Muscle layer of duodenum (tissue), 2 donors: ENCODE data around the gene PCNX2.

Source experiments
- H3K27ac ChIP-seq: one replicate; pipeline ENCODE4 v1.7.0; 2013; ENCODE audit warnings: mild to moderate bottlenecking, low read length
- H3K27me3 ChIP-seq: one replicate; pipeline ENCODE4 v1.7.0; 2013; ENCODE audit warnings: low read depth, mild to moderate bottlenecking, control low read depth, low read length
- H3K36me3 ChIP-seq, 2 donors: one replicate each; pipeline ENCODE4 v1.7.0; 2013; ENCODE audit warnings: low read length in 2 of 2, control low read depth in 1 of 2, mild to moderate bottlenecking in 1 of 2; ENCODE audit not compliant: insufficient read depth in 2 of 2, control insufficient read depth in 1 of 2
- H3K4me1 ChIP-seq, 2 donors: one replicate each; pipeline ENCODE4 v1.7.0; 2013; ENCODE audit warnings: low read length in 2 of 2, mild to moderate bottlenecking in 2 of 2, control low read depth in 1 of 2, moderate library complexity in 1 of 2; ENCODE audit not compliant: insufficient read depth in 2 of 2, control insufficient read depth in 1 of 2
- H3K4me3 ChIP-seq, 2 donors: one replicate each; pipeline ENCODE4 v1.7.0; 2013; ENCODE audit warnings: low read length in 2 of 2, low read depth in 1 of 2, mild to moderate bottlenecking in 1 of 2
- H3K9me3 ChIP-seq, 2 donors: one replicate each; pipeline ENCODE4 v1.7.0; 2013; ENCODE audit warnings: low read length in 2 of 2, control low read depth in 1 of 2, mild to moderate bottlenecking in 1 of 2; ENCODE audit not compliant: control insufficient read depth in 1 of 2
- donor health status: healthy.

Gene PCNX2

DNA sequence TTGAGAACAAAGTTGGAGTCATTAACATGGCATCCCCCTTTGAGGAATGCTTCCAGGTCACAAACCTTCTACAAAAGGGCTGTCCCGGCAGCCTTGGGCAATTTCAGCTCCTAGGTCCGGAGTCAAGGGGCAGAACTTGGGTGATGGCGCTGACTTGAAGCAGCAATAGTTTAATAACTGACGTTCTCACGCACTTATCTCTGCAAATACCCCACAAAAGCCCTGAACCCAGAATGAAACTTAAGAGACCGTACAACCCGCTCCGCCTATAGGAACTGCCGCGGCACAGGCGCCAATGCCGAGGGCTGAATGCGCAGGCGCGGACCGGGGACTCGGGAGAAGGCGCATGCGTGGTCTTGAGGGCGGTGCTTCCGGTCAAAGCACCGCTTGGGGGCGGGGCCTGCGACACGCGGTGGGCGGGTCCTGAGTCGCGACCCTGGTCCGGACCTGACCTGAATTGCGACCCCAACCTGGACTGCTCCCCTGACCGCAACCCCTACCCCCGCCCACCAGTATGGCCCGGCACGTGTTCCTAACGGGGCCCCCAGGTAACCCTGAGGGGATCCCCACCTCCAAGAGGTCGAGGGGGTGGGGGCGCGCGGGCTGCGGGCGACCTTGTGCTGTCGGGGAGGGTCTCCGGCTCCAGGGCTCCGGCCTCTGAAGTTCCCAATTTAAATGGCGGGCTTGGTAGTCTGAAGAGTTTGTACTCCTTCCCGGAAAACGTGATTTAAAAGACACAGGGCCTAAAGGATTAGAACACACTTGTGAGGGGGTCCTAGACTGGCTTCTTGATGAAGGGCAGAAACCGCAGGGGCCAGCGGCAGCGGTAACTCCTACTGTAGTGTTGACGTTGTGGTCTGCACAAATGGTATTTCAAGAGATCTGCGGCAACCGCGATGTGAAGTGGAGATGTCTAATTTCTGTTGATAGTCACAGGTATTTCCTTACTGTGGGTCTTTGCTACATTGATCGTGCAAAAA is 345.0 kb downstream of the PCNX2 start, which contains the start of gene NTPCR:
Gene NTPCR, plus strand, starts transcription at position 415 of the 980 bp plus-strand sequence. Its CDS starts 100 bp downstream, at position 515.
- H3K4me1 ChIP-seq: peaks cover 7 to 14% of the 10 kb centered on the region in 2 donors
- H3K9me3 ChIP-seq: no peaks in the 10 kb centered on the region
- no peaks in the 10 kb centered on the region for H3K27me3 ChIP-seq
- H3K27ac ChIP-seq: peak within 1 kb of the TSS; percentile 89
- H3K4me3 ChIP-seq: peak within 1 kb of the TSS; percentile 84 to 96
- no peaks in the 10 kb centered on the region for H3K36me3 ChIP-seq

DNA sequence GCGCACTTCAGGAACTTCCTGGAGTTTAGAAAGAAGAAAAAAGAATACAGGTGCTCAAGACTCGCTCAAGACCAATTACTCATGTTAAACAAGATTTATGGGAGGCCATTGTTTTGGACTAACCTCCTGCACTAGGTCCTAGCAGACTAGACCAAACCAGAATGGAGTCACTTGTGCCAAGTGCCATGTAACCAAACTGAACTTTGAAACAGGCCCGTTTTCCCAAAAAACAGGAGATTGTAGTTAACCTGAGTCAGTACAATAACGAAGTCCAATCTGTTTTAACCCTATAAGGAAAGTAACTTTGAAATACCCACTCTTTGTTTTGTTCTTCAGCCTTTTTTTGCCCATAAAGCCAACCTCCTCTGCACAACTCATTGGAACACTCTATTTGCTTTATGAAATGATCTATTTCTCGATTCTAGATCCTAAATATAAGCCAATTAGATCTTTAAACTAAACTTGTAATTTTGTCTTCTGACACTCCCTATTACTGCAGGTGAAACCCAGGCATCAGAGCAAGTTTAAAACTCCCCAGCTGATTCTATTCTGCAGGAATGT is 345.8 kb downstream of the PCNX2 start:
- H3K4me1 ChIP-seq: peaks cover 7 to 14% of the 10 kb centered on the region in 2 donors
- H3K36me3 ChIP-seq: no peaks in the 10 kb centered on the region
- no peaks in the 10 kb centered on the region for H3K27me3 ChIP-seq
- H3K4me3 ChIP-seq: peak overlapping the region; percentile 84 to 96
- H3K9me3 ChIP-seq: no peaks in the 10 kb centered on the region
- H3K27ac ChIP-seq: peak overlapping the region; percentile 89

DNA sequence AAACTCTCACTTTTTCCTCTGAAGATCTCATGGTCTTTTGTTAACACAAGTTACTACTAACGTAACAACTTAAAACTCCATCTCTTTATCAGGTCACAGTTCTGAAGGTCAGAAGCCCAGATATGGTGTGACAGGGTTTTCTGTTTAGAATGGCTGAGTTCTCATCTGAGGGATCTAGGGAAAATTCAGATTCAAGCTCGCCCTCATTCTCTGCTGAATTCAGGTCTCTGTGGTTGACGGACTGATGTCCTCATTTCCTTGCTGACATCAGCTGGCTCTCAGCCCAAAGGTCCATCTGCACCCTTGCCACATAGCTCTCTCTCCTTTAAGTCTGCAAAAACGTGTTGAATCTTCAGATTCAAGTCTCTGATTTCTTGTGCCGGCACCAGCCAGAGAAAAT is 351.2 kb downstream of the PCNX2 start:
- no peaks in the 10 kb centered on the region for H3K9me3 ChIP-seq
- H3K27ac ChIP-seq: no peak overlapping the region
- no peak overlapping the region for H3K4me3 ChIP-seq
- H3K27me3 ChIP-seq: no peaks in the 10 kb centered on the region
- H3K4me1 ChIP-seq: no peaks in the 10 kb centered on the region
- H3K36me3 ChIP-seq: no peaks in the 10 kb centered on the region

DNA sequence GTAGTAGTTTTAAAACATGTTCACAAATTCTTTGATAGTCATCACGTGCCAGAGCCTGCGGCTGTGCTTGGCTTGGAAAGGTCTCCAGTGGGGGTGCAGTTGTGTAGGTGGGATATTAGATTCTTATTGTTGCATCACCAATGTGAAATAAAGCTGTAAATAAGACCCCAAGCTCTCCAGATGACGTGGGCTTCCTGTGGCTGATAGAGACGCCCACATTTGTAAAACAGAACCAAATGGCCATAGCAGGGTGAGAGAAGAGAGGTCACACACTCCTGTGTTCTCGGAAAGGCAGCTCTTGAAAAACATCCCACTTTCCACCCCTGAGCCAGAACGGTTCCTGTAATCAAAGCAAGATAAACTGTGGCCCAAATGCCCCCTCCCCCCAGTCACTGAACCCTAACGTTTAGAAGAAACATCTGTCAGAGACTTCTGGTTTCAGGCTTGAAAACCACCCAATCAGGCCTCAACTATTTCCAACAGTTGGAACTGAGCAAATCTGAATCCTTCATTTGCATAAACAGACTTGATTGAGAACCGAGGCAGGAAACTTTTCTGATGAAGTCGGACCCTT is 351.8 kb downstream of the PCNX2 start:
- Histone ChIP-seq H3K27me3 (no peaks in the 10 kb centered on the region), H3K9me3 (no peaks in the 10 kb centered on the region), H3K4me3 (no peak overlapping the region), H3K4me1 (no peaks in the 10 kb centered on the region), H3K27ac (no peak overlapping the region), H3K36me3 (no peaks in the 10 kb centered on the region)

DNA sequence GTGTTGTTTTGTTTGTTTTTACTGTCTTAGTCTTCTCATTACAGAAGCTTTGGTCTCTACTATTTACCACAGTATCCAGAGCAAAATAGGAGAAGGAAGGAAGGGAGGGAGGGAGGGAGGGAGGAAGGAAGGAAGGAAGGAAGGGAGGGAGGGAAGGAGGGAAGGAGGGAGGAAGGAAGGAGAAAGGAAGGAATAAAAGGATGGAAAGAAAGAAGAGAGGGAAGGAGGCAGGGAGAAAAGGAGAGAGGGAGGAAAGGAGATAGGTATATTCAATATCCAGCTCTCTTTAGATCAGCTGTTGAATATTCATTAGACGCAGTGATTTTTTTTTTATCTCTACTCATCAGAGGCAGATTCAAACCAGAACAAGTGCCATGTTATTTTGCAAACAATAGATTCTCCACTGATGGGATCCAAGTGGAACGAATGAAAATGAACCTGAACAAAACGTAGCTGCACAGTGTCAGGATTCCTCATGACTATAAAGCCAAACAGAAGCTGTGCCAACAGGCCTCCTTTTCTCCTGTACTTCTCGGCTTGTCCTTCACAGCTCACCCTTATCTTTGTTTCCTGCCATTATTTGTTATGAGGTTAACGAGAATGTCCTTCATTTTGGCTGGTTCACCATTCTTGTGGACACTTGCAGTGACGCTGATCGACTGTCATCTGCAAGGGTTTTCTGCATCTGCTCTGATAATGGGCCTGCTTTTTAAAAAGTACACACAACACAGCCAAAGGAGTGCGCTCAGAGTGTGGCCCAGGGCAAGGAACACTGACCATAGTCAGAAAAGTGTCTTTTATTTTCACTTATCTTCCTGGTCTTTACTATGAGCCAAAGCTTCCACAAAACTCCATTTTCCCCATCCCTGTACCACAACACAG is 352.9 kb downstream of the PCNX2 start:
- Histone ChIP-seq H3K36me3 (no peaks in the 10 kb centered on the region), H3K4me1 (no peaks in the 10 kb centered on the region), H3K4me3 (no peak overlapping the region), H3K27me3 (no peaks in the 10 kb centered on the region), H3K27ac (no peak overlapping the region), H3K9me3 (no peaks in the 10 kb centered on the region)

DNA sequence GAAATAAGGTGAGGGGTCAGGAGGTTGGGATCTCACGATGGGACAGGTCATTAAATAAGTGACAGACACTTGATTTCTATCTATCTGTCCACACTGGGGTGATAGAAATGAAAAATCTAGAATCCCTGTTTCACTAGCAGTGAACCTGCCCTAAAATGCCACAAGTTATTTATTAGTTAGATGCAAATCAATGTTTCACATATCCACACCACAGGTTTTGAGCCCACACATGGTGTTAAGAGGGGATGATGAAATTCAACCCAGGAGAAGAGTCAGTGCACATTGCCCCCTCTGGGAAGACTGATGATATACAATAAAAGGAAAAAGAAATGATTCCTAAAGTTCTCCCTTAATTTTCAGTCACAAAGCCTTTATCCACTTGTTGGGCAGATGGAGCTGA is 355.3 kb downstream of the PCNX2 start:
- no peaks in the 10 kb centered on the region for H3K4me1 ChIP-seq
- H3K9me3 ChIP-seq: no peaks in the 10 kb centered on the region
- no peak overlapping the region for H3K4me3 ChIP-seq
- H3K27me3 ChIP-seq: no peaks in the 10 kb centered on the region
- H3K27ac ChIP-seq: no peak overlapping the region
- H3K36me3 ChIP-seq: no peaks in the 10 kb centered on the region

DNA sequence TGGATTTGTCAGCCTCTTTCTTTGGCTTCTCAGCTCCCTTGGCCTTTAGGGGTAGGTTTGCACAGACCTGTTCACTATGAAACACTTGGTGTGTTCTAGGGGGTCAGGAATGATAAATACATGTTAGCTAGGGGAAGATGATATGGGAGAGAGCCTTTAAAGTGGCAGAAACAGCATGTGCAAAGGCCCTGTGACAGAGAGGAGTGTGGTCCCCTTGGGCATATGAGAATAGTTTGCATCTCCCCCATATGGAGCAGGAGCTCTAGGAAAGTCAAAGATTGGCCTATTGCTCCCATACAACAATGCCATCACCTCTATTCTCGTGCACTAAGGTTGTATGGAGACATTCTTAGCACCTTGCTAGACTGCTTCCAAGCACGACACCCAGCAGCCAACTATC is 355.8 kb downstream of the PCNX2 start:
- no peak overlapping the region for H3K4me3 ChIP-seq
- no peaks in the 10 kb centered on the region for H3K9me3 ChIP-seq
- H3K27ac ChIP-seq: no peak overlapping the region
- H3K36me3 ChIP-seq: no peaks in the 10 kb centered on the region
- H3K27me3 ChIP-seq: no peaks in the 10 kb centered on the region
- H3K4me1 ChIP-seq: no peaks in the 10 kb centered on the region

DNA sequence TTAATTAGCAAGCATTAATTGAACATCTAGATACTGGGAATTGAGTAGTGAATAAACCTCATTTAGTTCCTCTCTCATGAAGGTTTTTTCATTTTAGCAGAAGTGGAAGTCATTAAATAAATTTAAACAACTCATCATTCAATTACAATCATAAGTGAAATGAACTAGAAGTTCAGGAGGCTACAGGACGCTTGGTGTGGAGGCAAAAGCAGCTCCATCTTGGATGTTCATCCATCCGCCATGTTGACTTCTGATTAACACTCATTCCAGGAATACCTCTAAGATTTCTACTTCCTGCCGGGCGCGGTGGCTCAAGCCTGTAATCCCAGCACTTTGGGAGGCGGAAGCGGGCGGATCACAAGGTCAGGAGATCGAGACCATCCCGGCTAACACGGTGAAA is 356.6 kb downstream of the PCNX2 start:
- no peak overlapping the region for H3K27ac ChIP-seq
- no peaks in the 10 kb centered on the region for H3K36me3 ChIP-seq

DNA sequence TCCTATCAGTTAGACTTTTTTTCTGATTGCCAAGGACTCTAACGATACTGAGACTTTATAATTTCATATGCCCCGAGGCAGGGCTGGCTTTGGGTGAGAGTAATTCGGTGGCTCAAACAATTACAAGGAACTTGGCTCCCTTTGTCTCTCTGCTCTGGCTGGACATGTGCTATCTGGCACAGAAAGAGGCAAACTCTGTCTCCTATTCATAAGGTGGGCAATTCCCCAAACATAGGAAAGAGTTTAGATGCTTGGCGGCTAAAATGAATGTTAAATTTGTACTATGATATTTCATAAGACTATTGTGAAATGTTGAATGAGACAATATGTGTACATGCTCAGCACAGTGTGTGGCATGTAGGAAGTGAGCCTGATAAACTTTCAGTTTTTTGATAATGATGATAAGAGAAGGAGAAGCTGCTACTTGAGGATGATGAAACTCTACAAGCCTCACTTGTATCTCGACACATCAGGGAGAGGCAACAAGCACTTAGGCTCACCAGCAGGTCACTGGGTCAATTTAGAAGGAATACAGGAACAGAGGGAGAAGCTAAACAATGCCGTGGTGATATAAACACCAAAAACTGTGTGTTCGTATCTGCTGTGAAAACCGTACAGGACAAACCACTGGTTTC is 357.7 kb downstream of the PCNX2 start:
- Histone ChIP-seq H3K9me3 (no peaks in the 10 kb centered on the region), H3K4me1 (no peaks in the 10 kb centered on the region), H3K36me3 (no peaks in the 10 kb centered on the region), H3K27ac (no peak overlapping the region), H3K27me3 (no peaks in the 10 kb centered on the region), H3K4me3 (no peak overlapping the region)

More for the DNA sequence above, 356.6 kb downstream of the PCNX2 start:
- Histone ChIP-seq H3K4me3 (no peak overlapping the region), H3K27me3 (no peaks in the 10 kb centered on the region), H3K9me3 (no peaks in the 10 kb centered on the region), H3K4me1 (no peaks in the 10 kb centered on the region)

DNA sequence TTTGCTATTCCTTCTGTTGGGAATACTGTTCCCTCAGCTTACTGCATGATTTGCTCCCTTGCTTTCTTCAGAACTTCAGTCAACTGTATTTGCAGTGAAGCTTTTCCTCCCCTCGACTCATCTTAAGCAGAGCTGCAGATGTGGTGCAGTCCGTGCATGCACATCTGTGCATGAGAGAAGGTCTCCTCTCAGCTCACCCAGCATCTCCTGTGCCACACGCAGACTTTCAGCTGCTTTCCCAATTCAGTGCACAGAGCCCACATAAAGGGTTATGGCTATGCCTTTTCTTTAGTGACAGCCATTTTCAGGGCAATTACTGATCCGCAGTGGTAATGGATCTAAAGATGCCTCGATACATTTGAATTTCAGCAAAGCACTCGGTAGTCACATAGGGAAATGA is 358.6 kb downstream of the PCNX2 start:
- Histone ChIP-seq H3K4me3 (no peak overlapping the region), H3K27me3 (no peaks in the 10 kb centered on the region), H3K4me1 (no peaks in the 10 kb centered on the region), H3K27ac (no peak overlapping the region), H3K36me3 (no peaks in the 10 kb centered on the region), H3K9me3 (no peaks in the 10 kb centered on the region)
